Measurements from ENCODE around the gene DZIP3. TPM values are rescaled to one million over a fixed set of nuclear protein-coding genes. Genes with fewer than 3 reads are reported as not detected.

DZIP3 gene
- total and polyA plus RNA-seq, 2 experiments from 2014 or later: 28.7 to 32.0 TPM

DNA sequence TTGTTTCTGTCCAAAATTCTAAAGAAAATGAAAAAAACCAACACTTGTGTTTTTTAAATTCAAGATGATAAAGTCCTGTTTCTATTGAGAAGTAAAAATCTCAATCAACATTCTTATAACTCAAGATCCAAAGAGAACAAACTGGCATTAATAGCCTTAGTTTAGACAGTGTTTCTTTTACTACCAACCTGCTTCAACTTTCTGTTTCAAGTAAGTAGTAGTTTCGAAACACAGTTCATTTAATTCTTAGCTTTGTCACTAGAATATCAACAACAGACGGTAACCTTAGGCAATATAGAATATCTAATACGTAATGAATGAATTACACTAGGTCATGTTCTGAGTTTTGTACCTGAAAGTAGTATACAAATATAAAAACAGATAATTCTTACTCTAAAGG, 24.0 kb upstream of the DZIP3 start:
- TF ChIP-seq POLR2AphosphoS5 (IDR thresholded peaks at IDR 0.05; ENCODE audit: low read depth) (no peak), EZH2 (IDR thresholded peaks at IDR 0.05; ENCODE audit: low read depth, unreplicated experiment) (no peak), JUNB (IDR thresholded peaks at IDR 0.05; ENCODE audit: unreplicated experiment) (no peak), ZNF331 (CRISPR knock-in tag; IDR thresholded peaks at IDR 0.05; ENCODE audit: low read depth) (no peak)
- TF ChIP-seq, protein P1, sequence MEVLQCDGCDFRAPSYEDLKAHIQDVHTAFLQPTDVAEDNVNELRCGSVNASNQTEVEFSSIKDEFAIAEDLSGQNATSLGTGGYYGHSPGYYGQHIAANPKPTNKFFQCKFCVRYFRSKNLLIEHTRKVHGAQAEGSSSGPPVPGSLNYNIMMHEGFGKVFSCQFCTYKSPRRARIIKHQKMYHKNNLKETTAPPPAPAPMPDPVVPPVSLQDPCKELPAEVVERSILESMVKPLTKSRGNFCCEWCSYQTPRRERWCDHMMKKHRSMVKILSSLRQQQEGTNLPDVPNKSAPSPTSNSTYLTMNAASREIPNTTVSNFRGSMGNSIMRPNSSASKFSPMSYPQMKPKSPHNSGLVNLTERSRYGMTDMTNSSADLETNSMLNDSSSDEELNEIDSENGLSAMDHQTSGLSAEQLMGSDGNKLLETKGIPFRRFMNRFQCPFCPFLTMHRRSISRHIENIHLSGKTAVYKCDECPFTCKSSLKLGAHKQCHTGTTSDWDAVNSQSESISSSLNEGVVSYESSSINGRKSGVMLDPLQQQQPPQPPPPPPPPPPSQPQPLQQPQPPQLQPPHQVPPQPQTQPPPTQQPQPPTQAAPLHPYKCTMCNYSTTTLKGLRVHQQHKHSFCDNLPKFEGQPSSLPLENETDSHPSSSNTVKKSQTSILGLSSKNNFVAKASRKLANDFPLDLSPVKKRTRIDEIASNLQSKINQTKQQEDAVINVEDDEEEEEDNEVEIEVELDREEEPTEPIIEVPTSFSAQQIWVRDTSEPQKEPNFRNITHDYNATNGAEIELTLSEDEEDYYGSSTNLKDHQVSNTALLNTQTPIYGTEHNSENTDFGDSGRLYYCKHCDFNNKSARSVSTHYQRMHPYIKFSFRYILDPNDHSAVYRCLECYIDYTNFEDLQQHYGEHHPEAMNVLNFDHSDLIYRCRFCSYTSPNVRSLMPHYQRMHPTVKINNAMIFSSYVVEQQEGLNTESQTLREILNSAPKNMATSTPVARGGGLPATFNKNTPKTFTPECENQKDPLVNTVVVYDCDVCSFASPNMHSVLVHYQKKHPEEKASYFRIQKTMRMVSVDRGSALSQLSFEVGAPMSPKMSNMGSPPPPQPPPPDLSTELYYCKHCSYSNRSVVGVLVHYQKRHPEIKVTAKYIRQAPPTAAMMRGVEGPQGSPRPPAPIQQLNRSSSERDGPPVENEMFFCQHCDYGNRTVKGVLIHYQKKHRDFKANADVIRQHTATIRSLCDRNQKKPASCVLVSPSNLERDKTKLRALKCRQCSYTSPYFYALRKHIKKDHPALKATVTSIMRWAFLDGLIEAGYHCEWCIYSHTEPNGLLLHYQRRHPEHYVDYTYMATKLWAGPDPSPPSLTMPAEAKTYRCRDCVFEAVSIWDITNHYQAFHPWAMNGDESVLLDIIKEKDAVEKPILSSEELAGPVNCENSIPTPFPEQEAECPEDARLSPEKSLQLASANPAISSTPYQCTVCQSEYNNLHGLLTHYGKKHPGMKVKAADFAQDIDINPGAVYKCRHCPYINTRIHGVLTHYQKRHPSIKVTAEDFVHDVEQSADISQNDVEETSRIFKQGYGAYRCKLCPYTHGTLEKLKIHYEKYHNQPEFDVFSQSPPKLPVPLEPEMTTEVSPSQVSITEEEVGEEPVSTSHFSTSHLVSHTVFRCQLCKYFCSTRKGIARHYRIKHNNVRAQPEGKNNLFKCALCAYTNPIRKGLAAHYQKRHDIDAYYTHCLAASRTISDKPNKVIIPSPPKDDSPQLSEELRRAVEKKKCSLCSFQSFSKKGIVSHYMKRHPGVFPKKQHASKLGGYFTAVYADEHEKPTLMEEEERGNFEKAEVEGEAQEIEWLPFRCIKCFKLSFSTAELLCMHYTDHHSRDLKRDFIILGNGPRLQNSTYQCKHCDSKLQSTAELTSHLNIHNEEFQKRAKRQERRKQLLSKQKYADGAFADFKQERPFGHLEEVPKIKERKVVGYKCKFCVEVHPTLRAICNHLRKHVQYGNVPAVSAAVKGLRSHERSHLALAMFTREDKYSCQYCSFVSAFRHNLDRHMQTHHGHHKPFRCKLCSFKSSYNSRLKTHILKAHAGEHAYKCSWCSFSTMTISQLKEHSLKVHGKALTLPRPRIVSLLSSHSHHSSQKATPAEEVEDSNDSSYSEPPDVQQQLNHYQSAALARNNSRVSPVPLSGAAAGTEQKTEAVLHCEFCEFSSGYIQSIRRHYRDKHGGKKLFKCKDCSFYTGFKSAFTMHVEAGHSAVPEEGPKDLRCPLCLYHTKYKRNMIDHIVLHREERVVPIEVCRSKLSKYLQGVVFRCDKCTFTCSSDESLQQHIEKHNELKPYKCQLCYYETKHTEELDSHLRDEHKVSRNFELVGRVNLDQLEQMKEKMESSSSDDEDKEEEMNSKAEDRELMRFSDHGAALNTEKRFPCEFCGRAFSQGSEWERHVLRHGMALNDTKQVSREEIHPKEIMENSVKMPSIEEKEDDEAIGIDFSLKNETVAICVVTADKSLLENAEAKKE (CRISPR knock-in tag; IDR thresholded peaks at IDR 0.05): no peak
- no peaks in the 10 kb centered on the region for H3K27me3 ChIP-seq (ENCODE audit: insufficient read depth)
- Mint-ChIP-seq H3K9me3 (no peaks in the 10 kb centered on the region), H3K27ac (no peak overlapping the region), H3K4me1 (no peaks in the 10 kb centered on the region), H3K27me3 (ENCODE audit: insufficient read depth, low read depth, poor library complexity) (peaks cover 3% of the 10 kb centered on the region), H3K4me3 (no peak overlapping the region), H3K36me3 (ENCODE audit: low read depth) (peaks cover 32% of the 10 kb centered on the region)
- H3K27ac ChIP-seq (ENCODE audit: low read depth): no peak overlapping the region
- H3K4me3 ChIP-seq: no peak overlapping the region
- no peaks in the 10 kb centered on the region for H3K79me2 ChIP-seq (replicated peaks; ENCODE audit: insufficient read depth)
- H3K4me2 ChIP-seq: no peak overlapping the region
- H3K9me2 ChIP-seq (ENCODE audit: insufficient read depth): no peaks in the 10 kb centered on the region
- ATAC-seq (no peak), DNase-seq (ENCODE audit: low spot score) (no peak)
- no peaks in the 10 kb centered on the region for H3F3A ChIP-seq (replicated peaks; ENCODE audit: low read depth)
- H3K4me1 ChIP-seq (ENCODE audit: insufficient read depth): no peaks in the 10 kb centered on the region
- peaks cover 24% of the 10 kb centered on the region; the same call in 1 of the 2 replicates for H3K36me3 ChIP-seq (ENCODE audit: insufficient read depth)
- 0 out of 2 replicates have a peak, but pooled peaks cover 3% of the 10 kb centered on the region for H4K20me1 ChIP-seq (replicated peaks; ENCODE audit: insufficient read depth)
- no peak overlapping the region for H2AFZ ChIP-seq

DNA sequence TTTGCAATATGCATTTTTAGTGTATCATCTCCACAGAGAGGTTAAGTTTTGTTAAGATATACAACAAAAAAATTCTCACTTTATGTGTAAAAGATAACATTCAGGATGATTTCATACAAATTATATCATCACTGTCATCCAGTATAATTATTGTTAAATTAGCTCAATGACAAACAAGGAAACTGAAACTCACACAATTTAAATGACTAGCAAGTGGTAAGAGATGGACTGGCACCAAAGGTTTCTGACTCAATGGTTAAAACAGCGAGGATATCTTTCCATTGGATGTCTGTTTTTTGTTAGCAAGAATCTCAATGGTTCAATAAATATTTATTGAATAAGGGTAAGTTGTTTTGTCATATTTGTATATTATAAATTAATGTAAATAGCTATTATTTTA, 22.9 kb upstream of the DZIP3 start:
- Mint-ChIP-seq H3K4me1 (no peaks in the 10 kb centered on the region), H3K36me3 (ENCODE audit: low read depth) (peaks cover 22% of the 10 kb centered on the region), H3K27ac (no peak overlapping the region), H3K9me3 (no peaks in the 10 kb centered on the region), H3K27me3 (ENCODE audit: insufficient read depth, low read depth, poor library complexity) (peaks cover under 1% of the 10 kb centered on the region), H3K4me3 (no peak overlapping the region)
- ATAC-seq (no peak), DNase-seq (ENCODE audit: low spot score) (no peak)
- H4K20me1 ChIP-seq (replicated peaks; ENCODE audit: insufficient read depth): no peaks in the 10 kb centered on the region
- no peak overlapping the region for H3K4me3 ChIP-seq
- no peaks in the 10 kb centered on the region for H3K79me2 ChIP-seq (replicated peaks; ENCODE audit: insufficient read depth)
- no peak overlapping the region for H2AFZ ChIP-seq
- no peaks in the 10 kb centered on the region for H3K4me1 ChIP-seq (ENCODE audit: insufficient read depth)
- no peak overlapping the region for H3K27ac ChIP-seq (ENCODE audit: low read depth)
- H3K4me2 ChIP-seq: no peak overlapping the region
- peaks cover 21% of the 10 kb centered on the region; the same call in 1 of the 2 replicates for H3K36me3 ChIP-seq (ENCODE audit: insufficient read depth)
- no peaks in the 10 kb centered on the region for H3K27me3 ChIP-seq (ENCODE audit: insufficient read depth)
- H3F3A ChIP-seq (replicated peaks; ENCODE audit: low read depth): no peaks in the 10 kb centered on the region
- H3K9me2 ChIP-seq (ENCODE audit: insufficient read depth): no peaks in the 10 kb centered on the region
- TF ChIP-seq EZH2phosphoT487 (IDR thresholded peaks at IDR 0.05; ENCODE audit: unreplicated experiment): no peak
- TF ChIP-seq ZNF114 (CRISPR knock-in tag; IDR thresholded peaks at IDR 0.05): no peak
- TF ChIP-seq, protein P2, sequence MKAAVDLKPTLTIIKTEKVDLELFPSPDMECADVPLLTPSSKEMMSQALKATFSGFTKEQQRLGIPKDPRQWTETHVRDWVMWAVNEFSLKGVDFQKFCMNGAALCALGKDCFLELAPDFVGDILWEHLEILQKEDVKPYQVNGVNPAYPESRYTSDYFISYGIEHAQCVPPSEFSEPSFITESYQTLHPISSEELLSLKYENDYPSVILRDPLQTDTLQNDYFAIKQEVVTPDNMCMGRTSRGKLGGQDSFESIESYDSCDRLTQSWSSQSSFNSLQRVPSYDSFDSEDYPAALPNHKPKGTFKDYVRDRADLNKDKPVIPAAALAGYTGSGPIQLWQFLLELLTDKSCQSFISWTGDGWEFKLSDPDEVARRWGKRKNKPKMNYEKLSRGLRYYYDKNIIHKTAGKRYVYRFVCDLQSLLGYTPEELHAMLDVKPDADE (IDR thresholded peaks at IDR 0.05): no peak
- TF ChIP-seq ZNF331 (CRISPR knock-in tag; IDR thresholded peaks at IDR 0.05; ENCODE audit: low read depth): no peak
- TF ChIP-seq, protein P3, sequence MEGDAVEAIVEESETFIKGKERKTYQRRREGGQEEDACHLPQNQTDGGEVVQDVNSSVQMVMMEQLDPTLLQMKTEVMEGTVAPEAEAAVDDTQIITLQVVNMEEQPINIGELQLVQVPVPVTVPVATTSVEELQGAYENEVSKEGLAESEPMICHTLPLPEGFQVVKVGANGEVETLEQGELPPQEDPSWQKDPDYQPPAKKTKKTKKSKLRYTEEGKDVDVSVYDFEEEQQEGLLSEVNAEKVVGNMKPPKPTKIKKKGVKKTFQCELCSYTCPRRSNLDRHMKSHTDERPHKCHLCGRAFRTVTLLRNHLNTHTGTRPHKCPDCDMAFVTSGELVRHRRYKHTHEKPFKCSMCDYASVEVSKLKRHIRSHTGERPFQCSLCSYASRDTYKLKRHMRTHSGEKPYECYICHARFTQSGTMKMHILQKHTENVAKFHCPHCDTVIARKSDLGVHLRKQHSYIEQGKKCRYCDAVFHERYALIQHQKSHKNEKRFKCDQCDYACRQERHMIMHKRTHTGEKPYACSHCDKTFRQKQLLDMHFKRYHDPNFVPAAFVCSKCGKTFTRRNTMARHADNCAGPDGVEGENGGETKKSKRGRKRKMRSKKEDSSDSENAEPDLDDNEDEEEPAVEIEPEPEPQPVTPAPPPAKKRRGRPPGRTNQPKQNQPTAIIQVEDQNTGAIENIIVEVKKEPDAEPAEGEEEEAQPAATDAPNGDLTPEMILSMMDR (conservative IDR thresholded peaks at IDR 0.05; ENCODE audit: low read depth in 2 of 2): no peak
